ENCODE results near the gene TMPRSS11D.

DNA sequence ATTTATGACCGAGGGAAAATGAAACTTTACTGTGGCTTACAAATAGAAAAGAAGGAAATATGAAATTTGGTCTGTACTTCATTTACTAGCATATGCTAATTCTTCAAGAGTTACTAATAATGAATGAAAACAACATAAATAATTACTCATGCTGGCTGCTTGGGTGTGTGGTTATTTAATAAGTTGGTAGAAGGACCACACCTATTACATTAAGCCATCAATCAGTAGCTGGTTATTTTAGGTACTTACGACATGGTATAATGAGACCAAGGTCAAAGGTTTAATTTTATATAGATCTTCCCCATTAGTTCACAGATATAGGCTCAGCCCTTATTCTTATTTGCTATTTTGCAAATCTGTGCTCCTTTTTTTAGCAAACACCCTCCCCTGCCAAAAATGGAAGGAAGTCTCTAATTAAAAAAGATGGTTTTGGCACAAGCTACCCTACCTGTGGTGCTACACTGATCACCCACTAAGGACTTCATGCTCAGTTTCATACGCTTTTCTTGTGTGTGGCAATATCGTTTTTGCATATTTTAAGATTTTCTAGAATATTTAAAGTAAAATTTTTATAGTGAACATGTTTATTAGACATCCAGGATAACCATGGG is 14.1 kb downstream of the TMPRSS11D start:
- no peak for TF ChIP-seq CTCF (conservative IDR thresholded peaks at IDR 0.05; ENCODE audit: low read depth, low read length)
- TF ChIP-seq RFX5 (IDR thresholded peaks at IDR 0.05; ENCODE audit: low read depth, low read length), result no peak
